ENCODE results near the gene HBA2. TPM values are rescaled to one million over a fixed set of nuclear protein-coding genes. Genes with fewer than 3 reads are reported as not detected.
A peak's percentile ranks its signal among the peaks of the same experiment; 100 is the strongest.
"Not testable (repeated sequence)": the region's sequence is repeated elsewhere in the genome, so short reads cannot be mapped to it uniquely, and the experiment has no call there.

HBA2 gene
- total RNA-seq, 1 donor from 2014 or later, result 7,657 TPM

GRCh38 chr16:192686-193085, 20.0 kb downstream of the HBA2 start:
- DNase-seq (ENCODE audit: low spot score), result no peak

- DNase-seq (ENCODE audit: low spot score), result no peak
Measured at GRCh38 chr16:193441-193840, 20.8 kb downstream of the HBA2 start.

DNA sequence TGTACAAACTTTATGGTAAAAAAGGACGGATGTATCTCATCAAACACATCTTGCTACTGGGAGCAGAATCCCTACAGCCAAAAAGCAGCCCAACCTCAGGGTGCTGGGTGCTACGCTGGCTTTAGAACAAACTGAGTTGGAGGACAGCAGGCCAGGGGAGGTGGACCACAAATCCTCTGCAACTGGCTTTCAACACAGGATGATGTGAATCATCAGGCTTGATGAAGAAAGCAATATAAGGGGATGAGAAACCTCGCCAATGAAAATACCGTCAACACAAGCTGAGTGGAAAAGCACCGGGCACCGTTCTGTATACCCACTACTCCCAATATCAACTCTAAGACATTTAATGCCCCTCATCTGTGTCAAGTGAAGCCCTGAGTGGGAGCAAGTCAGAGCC, 21.8 kb downstream of the HBA2 start:
- DNase-seq (ENCODE audit: low spot score), result no peak

- DNase-seq (ENCODE audit: low spot score), result peak; percentile 31
Measured at GRCh38 chr16:200388-200787, 27.7 kb downstream of the HBA2 start.

GRCh38 chr16:203246-203645, 30.6 kb downstream of the HBA2 start:
- DNase-seq (ENCODE audit: low spot score), result no peak

- not testable (repeated sequence) for DNase-seq (ENCODE audit: low spot score)
Measured at GRCh38 chr16:204046-204445, 31.4 kb downstream of the HBA2 start.

DNA sequence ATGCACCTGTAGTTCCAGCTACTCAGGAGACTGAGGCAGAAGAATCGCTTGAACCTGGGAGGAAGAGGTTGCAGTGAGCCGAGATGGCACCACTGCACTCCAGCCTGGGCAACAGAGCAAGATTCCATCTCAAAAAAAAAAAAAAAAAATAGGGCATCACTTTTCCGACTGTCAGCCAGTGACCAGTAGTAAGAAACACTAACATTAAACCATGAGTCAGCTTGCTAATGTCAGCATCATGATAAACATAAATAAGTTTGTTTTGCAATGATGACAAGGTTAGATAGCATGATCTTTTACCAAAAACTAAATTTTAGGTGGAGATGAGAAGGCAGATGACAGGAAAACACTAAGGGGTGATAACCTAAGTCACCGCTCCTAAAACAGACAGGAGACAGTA, 36.7 kb downstream of the HBA2 start:
- DNase-seq (ENCODE audit: low spot score), result not testable (repeated sequence)

DNA sequence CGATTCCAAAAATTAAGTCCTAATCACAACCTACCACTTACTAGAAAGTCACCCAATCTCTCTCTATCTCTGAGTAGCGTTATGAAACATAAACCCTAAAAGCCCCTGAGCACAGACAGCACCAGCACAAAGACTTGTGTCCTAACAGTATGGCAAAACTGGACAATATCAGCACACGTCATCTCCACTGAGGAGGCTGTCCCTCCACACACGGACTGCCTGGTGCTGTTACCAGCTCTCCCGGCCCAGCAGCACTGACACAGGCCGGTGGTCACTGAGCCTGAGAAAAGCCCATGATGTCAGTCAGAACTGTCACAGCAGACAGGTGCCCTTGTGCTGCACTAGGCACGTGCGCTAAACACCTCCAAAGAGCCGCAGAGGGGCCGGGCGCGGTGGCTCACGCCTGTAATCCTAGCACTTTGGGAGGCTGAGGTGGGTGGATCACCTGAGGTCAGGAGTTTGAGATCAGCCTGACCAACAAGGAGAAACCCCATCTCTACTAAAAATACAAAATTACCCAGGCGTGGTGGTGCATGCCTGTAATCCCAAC, 39.0 kb downstream of the HBA2 start:
- DNase-seq (ENCODE audit: low spot score), result not testable (repeated sequence)

GRCh38 chr16:212999-213398, 40.3 kb downstream of the HBA2 start:
- DNase-seq (ENCODE audit: low spot score), result no peak

GRCh38 chr16:220021-220420, 47.3 kb downstream of the HBA2 start:
- DNase-seq (ENCODE audit: low spot score), result no peak

Other genes starting within 250 kb of the HBA2 start
- 0.72 TPM for gene POLR3K, start 119.3 kb upstream of the HBA2 start, total RNA-seq (ENCODE audit: insufficient read depth, low replicate concordance)
- 11.1 TPM for gene SNRNP25, start 119.0 kb upstream of the HBA2 start, total RNA-seq (ENCODE audit: insufficient read depth, low replicate concordance)
- 27.4 TPM for gene RHBDF1, start 100.2 kb upstream of the HBA2 start, total RNA-seq (ENCODE audit: insufficient read depth, low replicate concordance)
- gene MPG, start 94.7 kb upstream of the HBA2 start, total RNA-seq (ENCODE audit: insufficient read depth, low replicate concordance), result 93.4 TPM
- 10.1 TPM for gene NPRL3, start 34.2 kb upstream of the HBA2 start, total RNA-seq (ENCODE audit: insufficient read depth, low replicate concordance)
- gene HBZ, start 20.2 kb upstream of the HBA2 start, total RNA-seq (ENCODE audit: insufficient read depth, low replicate concordance), result not detected
- 257 TPM for gene HBM, start 6.9 kb upstream of the HBA2 start, total RNA-seq (ENCODE audit: insufficient read depth, low replicate concordance)
- gene HBA1, start 3.8 kb downstream of the HBA2 start, total RNA-seq (ENCODE audit: insufficient read depth, low replicate concordance), result 3,215 TPM
- gene HBQ1, start 7.6 kb downstream of the HBA2 start, total RNA-seq (ENCODE audit: insufficient read depth, low replicate concordance), result not detected
- gene LUC7L, start 56.6 kb downstream of the HBA2 start, total RNA-seq (ENCODE audit: insufficient read depth, low replicate concordance), result 50.3 TPM
- 50.8 TPM for gene FAM234A, start 61.9 kb downstream of the HBA2 start, total RNA-seq (ENCODE audit: insufficient read depth, low replicate concordance)
- 6.0 TPM for gene RGS11, start 103.1 kb downstream of the HBA2 start, total RNA-seq (ENCODE audit: insufficient read depth, low replicate concordance)
- 18.3 TPM for gene ARHGDIG, start 107.7 kb downstream of the HBA2 start, total RNA-seq (ENCODE audit: insufficient read depth, low replicate concordance)
- 9.9 TPM for gene PDIA2, start 110.3 kb downstream of the HBA2 start, total RNA-seq (ENCODE audit: insufficient read depth, low replicate concordance)
- gene AXIN1, start 179.8 kb downstream of the HBA2 start, total RNA-seq (ENCODE audit: insufficient read depth, low replicate concordance), result 17.3 TPM
- 36.8 TPM for gene MRPL28, start 197.7 kb downstream of the HBA2 start, total RNA-seq (ENCODE audit: insufficient read depth, low replicate concordance)
- 31.8 TPM for gene PGAP6, start 209.1 kb downstream of the HBA2 start, total RNA-seq (ENCODE audit: insufficient read depth, low replicate concordance)
- gene NME4, start 224.3 kb downstream of the HBA2 start, total RNA-seq (ENCODE audit: insufficient read depth, low replicate concordance), result 52.0 TPM
- gene DECR2, start 229.0 kb downstream of the HBA2 start, total RNA-seq (ENCODE audit: insufficient read depth, low replicate concordance), result 0.48 TPM